ENCODE results near the gene MYMX. TPM values are rescaled to one million over a fixed set of nuclear protein-coding genes. Genes with fewer than 3 reads are reported as not detected.
"Not testable (repeated sequence)": the region's sequence is repeated elsewhere in the genome, so short reads cannot be mapped to it uniquely, and the experiment has no call there.

The MYMX gene
- total RNA-seq, 1 donor from 2014 or later: not detected

GRCh38 chr6:44190715-44191114, 26.0 kb upstream of the MYMX start:
- Mint-ChIP-seq H3K27me3 (ENCODE audit: low read depth) (peaks cover 3% of the 10 kb centered on the region), H3K9me3 (no peaks in the 10 kb centered on the region), H3K27ac (ENCODE audit: unreplicated experiment) (no peak overlapping the region), H3K4me1 (peaks cover 22% of the 10 kb centered on the region), H3K36me3 (ENCODE audit: low read depth) (no peaks in the 10 kb centered on the region), H3K4me3 (no peak overlapping the region)
- TF ChIP-seq CTCF (conservative IDR thresholded peaks at IDR 0.05): no peak
- DNase-seq (ENCODE audit: low read depth, low spot score): no peak

- no peaks in the 10 kb centered on the region for H3K36me3 Mint-ChIP-seq (ENCODE audit: low read depth)
- H3K27ac Mint-ChIP-seq (ENCODE audit: unreplicated experiment): no peak overlapping the region
- H3K4me3 Mint-ChIP-seq: no peak overlapping the region
- no peak for DNase-seq (ENCODE audit: low read depth, low spot score)
- H3K27me3 Mint-ChIP-seq (ENCODE audit: low read depth): peaks cover 3% of the 10 kb centered on the region
- peaks cover 7% of the 10 kb centered on the region for H3K4me1 Mint-ChIP-seq
- TF ChIP-seq CTCF (conservative IDR thresholded peaks at IDR 0.05): no peak
- no peaks in the 10 kb centered on the region for H3K9me3 Mint-ChIP-seq
These were observed 24.2 kb upstream of the MYMX start for GRCh38 chr6:44192428-44193041.

- Mint-ChIP-seq H3K4me1 (peaks cover 7% of the 10 kb centered on the region), H3K27me3 (ENCODE audit: low read depth) (peaks cover 3% of the 10 kb centered on the region), H3K4me3 (no peak overlapping the region), H3K36me3 (ENCODE audit: low read depth) (no peaks in the 10 kb centered on the region), H3K27ac (ENCODE audit: unreplicated experiment) (no peak overlapping the region), H3K9me3 (no peaks in the 10 kb centered on the region)
- no peak for TF ChIP-seq CTCF (conservative IDR thresholded peaks at IDR 0.05)
- no peak for DNase-seq (ENCODE audit: low read depth, low spot score)
These were observed 23.3 kb upstream of the MYMX start for GRCh38 chr6:44193307-44193910.

DNA sequence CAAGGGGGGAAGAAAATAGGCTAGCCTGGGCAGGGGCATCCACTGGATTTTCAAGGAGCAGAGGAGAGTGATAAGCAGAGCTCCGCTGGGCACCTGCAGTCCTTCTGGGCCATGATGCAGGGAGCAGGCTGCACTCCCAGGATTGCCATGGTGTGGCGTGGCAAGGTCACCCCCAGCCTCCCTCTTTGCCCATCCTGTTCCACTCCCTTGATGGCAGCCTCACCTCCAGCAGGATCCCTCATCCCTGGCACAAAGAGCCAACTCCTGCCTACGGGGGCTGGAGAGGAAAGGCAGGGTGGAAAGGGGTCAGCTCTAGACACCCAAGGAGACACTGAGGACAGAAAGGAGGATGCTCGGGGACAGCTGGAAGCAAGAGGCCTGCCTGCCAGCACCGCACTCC, 22.4 kb upstream of the MYMX start:
- TF ChIP-seq CTCF (conservative IDR thresholded peaks at IDR 0.05): no peak
- H3K27me3 Mint-ChIP-seq (ENCODE audit: low read depth): peaks cover 3% of the 10 kb centered on the region
- no peak for DNase-seq (ENCODE audit: low read depth, low spot score)

GRCh38 chr6:44196351-44196750, 20.4 kb upstream of the MYMX start:
- not testable (repeated sequence) for H3K27ac Mint-ChIP-seq (ENCODE audit: unreplicated experiment); H3K4me3 Mint-ChIP-seq; DNase-seq (ENCODE audit: low read depth, low spot score); H3K36me3 Mint-ChIP-seq (ENCODE audit: low read depth); H3K27me3 Mint-ChIP-seq (ENCODE audit: low read depth); H3K9me3 Mint-ChIP-seq
- H3K4me1 Mint-ChIP-seq: peaks cover 17% of the 10 kb centered on the region

More for the DNA sequence above, 22.4 kb upstream of the MYMX start:
- no peaks in the 10 kb centered on the region for H3K9me3 Mint-ChIP-seq
- peaks cover 7% of the 10 kb centered on the region for H3K4me1 Mint-ChIP-seq
- no peak overlapping the region for H3K27ac Mint-ChIP-seq (ENCODE audit: unreplicated experiment)
- no peak overlapping the region for H3K4me3 Mint-ChIP-seq
- H3K36me3 Mint-ChIP-seq (ENCODE audit: low read depth): no peaks in the 10 kb centered on the region

- no peak overlapping the region for H3K27ac Mint-ChIP-seq (ENCODE audit: unreplicated experiment)
- H3K4me3 Mint-ChIP-seq: no peak overlapping the region
- H3K36me3 Mint-ChIP-seq (ENCODE audit: low read depth): no peaks in the 10 kb centered on the region
These were observed 18.0 kb upstream of the MYMX start for GRCh38 chr6:44198684-44199083.

More at GRCh38 chr6:44198684-44199083, 18.0 kb upstream of the MYMX start:
- Mint-ChIP-seq H3K4me1 (peaks cover 19% of the 10 kb centered on the region), H3K27me3 (ENCODE audit: low read depth) (peaks cover 3% of the 10 kb centered on the region), H3K9me3 (no peaks in the 10 kb centered on the region)
- no peak for TF ChIP-seq CTCF (conservative IDR thresholded peaks at IDR 0.05)
- no peak for DNase-seq (ENCODE audit: low read depth, low spot score)
